Neutrophil (primary cell): ENCODE results near the gene VAMP2.

Experiments
- H3K27ac ChIP-seq: fragments of 200-600 bp; sonication (generic); 2 replicates; pipeline ENCODE4 v1.5.1; 2016; ENCODE audit warnings: mild to moderate bottlenecking, moderate library complexity
- H3K27me3 ChIP-seq: fragments of 200-600 bp; sonication (generic); 2 replicates; pipeline ENCODE4 v1.6.0; 2016; ENCODE audit warnings: mild to moderate bottlenecking
- H3K36me3 ChIP-seq: fragments of 200-600 bp; sonication (generic); 2 replicates; pipeline ENCODE4 v1.5.1; 2017
- H3K4me1 ChIP-seq, 2 experiments: fragments of 200-600 bp in 1 of 2; sonication (generic) in 1 of 2; 1 replicate in 1 of 2; 2 replicates in 1 of 2; pipeline versions ENCODE4 v1.5.1 to v1.6.1; 2013 to 2016; ENCODE audit warnings: low read depth in 1 of 2, low read length in 1 of 2, mild to moderate bottlenecking in 1 of 2, moderate library complexity in 1 of 2; ENCODE audit not compliant: control insufficient read depth in 1 of 2, insufficient read depth in 1 of 2
- H3K4me3 ChIP-seq, 2 experiments: fragments of 200-600 bp in 1 of 2; sonication (generic) in 1 of 2; 1 replicate in 1 of 2; 2 replicates in 1 of 2; pipeline ENCODE4 v1.5.1; 2013 to 2016; ENCODE audit warnings: low read depth in 1 of 2, low read length in 1 of 2, mild to moderate bottlenecking in 1 of 2, moderate library complexity in 1 of 2
- H3K9me3 ChIP-seq: fragments of 200-600 bp; sonication (generic); 2 replicates; pipeline ENCODE4 v1.5.1; 2016
- CTCF ChIP-seq: fragments of 200-600 bp; sonication (generic); IDR thresholded peaks from 2 replicates; pipeline ENCODE4 v1.5.1; 2016; ENCODE audit warnings: antibody characterized with exemption

The VAMP2 gene

DNA sequence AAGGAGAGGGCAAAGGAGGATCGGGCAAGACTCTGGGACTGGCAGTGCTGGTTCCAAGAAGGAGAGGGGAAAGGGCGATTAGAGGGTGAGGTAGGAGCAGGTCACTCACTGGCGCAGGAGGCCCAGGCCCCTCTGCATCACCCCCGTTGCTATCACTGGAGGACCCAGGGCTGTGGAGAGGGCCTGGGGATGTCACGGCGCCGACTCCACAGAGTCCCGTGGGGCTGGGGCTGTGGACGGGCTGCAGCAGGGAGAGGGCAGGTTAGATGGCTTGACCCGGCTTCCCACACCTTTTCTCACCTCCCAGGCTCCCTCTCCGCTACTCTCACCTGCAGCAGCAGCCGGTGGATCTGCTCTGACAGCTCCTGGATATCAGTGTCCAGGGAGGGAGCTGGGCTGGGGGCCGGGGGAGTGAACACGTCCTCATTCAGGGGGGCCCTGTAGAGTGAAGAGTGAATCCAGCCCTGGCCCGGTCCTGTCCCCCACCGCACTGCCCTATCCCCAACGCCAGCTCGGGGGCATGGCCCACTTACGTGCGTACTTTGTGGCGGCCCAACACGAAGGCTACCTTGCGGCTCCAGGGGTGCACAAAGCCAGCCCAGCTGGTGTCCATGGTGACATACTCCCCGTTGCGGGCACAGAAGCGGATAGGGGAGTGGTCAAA is 15.5 kb downstream of the VAMP2 start:
- H3K27ac ChIP-seq: no peak overlapping the region

DNA sequence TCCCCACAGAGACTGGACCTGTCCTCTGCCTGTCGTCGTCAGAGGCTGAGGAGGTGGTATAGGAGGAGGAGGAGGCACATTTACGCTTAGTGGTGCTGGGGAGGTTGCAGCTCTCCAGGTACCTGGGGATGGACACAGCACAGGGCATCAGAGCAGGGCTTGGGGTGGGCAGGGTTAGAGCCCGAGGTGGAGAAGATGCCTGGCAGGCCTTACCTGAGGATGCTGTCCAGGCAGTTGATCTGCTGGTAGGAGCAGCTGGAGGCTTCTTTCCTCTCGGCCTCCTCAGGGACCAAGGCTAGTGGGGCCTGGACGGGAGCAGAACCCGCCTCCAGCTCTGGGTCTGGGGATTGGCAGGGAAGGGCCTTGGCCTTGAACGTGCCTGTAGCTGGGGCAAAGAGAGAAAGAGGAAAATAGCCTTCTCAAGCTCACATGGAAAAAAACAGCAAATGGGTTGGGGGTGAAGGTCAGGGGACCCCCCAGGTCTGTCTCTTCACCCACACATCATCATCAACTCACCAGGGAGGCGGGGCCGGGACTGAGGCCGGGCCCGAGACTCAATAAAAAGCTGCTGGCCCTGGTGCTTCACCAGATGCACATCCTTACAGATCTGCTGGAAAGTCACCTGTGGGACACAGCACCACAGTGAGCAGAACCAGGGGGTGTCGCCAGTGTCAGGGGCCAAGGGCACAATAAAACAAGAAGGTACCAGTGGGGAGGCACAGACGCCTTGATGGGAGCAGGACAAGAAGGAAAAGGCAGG is 16.2 kb downstream of the VAMP2 start:
- Histone ChIP-seq H3K36me3 (peaks cover 15% of the 10 kb centered on the region), H3K4me1 (peaks cover 11 to 12% of the 10 kb centered on the region in 2 experiments), H3K9me3 (no peaks in the 10 kb centered on the region), H3K27me3 (no peaks in the 10 kb centered on the region), H3K4me3 (no peak overlapping the region), H3K27ac (no peak overlapping the region)
- TF ChIP-seq CTCF: no peak

More for the DNA sequence above, 15.5 kb downstream of the VAMP2 start:
- Histone ChIP-seq H3K9me3 (no peaks in the 10 kb centered on the region), H3K27me3 (peaks cover 6% of the 10 kb centered on the region), H3K4me3 (no peak overlapping the region), H3K4me1 (peaks cover 18 to 19% of the 10 kb centered on the region in 2 experiments), H3K36me3 (peaks cover 15% of the 10 kb centered on the region)
- no peak for TF ChIP-seq CTCF

- Histone ChIP-seq H3K36me3 (peaks cover 15% of the 10 kb centered on the region), H3K27me3 (no peaks in the 10 kb centered on the region), H3K9me3 (no peaks in the 10 kb centered on the region), H3K4me1 (peaks cover 4 to 5% of the 10 kb centered on the region in 2 experiments), H3K27ac (no peak overlapping the region), H3K4me3 (no peak overlapping the region)
- TF ChIP-seq CTCF: no peak
Observed at GRCh38 chr17:8145811-8146210, 16.9 kb downstream of the VAMP2 start.

DNA sequence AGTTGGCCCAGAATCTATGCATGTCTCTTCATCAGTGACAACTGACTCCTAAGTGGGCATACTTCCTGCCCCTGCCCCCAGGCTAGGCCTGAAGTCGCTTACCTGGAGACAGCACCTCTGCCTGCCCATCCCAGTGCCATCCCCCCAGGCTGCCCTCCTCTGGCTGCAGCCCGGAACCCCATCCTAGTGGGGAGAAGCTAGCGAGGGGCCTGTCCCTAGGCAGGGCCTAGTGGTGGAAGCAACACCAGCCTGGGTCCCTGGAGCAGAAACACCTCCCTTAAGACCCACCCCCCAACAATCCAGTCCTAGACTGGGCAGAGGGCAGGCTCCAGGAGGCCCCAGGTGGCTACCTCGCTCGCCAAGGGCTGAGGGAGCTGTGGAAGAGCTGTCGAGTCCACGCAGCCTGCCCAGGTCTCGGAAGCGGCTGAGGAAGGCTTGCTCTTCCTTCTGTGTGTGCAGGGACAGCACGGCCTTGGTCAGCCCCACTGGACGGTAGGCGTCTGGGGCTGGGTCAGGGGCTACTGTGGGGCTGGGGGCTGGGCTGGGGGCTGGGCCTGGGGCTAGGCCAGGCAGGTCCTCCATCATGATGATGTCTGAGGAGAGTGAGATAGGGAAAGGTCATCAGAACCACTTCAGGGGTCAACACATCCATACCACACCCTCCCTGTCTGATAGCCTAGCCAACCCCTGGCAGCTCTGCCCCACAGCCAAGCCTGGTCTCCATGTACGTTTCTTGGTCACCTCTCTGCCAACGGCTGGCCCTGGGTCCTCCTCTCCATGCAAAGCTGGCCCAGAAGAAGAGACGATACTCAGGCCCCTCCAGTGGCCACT is 18.1 kb downstream of the VAMP2 start:
- TF ChIP-seq CTCF: no peak
- Histone ChIP-seq H3K4me3 (no peak overlapping the region), H3K27me3 (no peaks in the 10 kb centered on the region), H3K4me1 (peaks cover 4 to 7% of the 10 kb centered on the region in 2 experiments), H3K27ac (no peak overlapping the region), H3K9me3 (no peaks in the 10 kb centered on the region), H3K36me3 (peaks cover 10% of the 10 kb centered on the region)

DNA sequence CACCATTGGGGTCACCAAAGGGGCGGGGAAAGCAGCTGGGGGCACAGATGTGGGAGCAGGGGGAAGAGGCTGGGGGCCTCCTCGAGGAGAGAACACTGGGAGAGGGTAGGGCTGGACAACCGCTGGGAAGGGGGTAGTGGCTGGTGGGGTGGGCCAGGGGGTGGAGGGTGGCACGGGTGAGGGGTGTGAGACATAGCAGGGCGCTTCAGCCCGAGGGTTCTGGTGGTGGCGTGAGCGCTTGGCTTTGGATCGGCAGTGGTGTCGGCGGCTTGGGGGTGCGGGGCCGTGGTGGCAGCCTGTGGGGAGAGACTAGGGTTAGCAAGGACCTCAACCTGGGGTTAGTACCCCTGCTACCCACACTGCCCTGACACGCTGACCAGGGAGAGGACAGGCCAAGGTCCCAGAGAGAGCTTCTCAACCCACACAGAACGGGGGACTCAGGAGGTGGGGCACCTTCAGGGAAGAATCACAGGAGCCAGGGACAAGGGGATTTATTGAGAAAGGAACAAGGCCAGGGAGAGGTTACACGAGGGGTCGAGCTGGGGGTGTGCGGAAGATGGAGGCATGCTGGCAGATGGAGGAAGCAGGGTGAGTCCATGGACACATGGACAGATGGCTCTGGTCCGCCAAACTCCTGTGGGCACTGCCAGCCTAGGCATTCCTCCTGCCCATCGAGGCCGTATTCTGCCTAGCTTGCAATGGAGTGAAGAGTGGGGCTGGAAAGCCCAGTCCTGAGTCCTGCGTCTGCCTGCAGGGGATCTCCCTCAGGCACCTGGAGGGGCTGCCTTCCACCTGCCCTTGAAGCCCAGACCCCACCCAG is 19.0 kb downstream of the VAMP2 start:
- Histone ChIP-seq H3K36me3 (peaks cover 5% of the 10 kb centered on the region), H3K27ac (no peak overlapping the region), H3K4me1 (peaks cover 13 to 15% of the 10 kb centered on the region in 2 experiments), H3K9me3 (no peaks in the 10 kb centered on the region), H3K27me3 (no peaks in the 10 kb centered on the region), H3K4me3 (no peak overlapping the region)
- no peak for TF ChIP-seq CTCF
